Mucosa of descending colon (tissue), 3 donors: ENCODE data around the gene RPS6KA5. TPM values are rescaled to one million over a fixed set of nuclear protein-coding genes. Genes with fewer than 3 reads are reported as not detected.
"Not testable (repeated sequence)": the region's sequence is repeated elsewhere in the genome, so short reads cannot be mapped to it uniquely, and the experiment has no call there.

Source experiments
- ATAC-seq: fragments of 200-7000 bp; cut with Tn5 transposase; one replicate; pipeline ENCODE4 v1.9.1; 2020; ENCODE audit warnings: mild to moderate bottlenecking, moderate library complexity
- DNase-seq, 3 donors: peaks; one replicate each; pipeline ENCODE4 v3.0.0-alpha.2; 2020
- H3K36me3 ChIP-seq: fragments of 200-600 bp; one replicate; pipeline ENCODE4 v1.8.0; 2021; ENCODE audit warnings: low read depth, mild to moderate bottlenecking
- H3K4me1 ChIP-seq: fragments of 200-600 bp; one replicate; pipeline ENCODE4 v1.8.0; 2021; ENCODE audit warnings: low read depth, mild to moderate bottlenecking
- H3K4me3 ChIP-seq: fragments of 200-600 bp; one replicate; pipeline ENCODE4 v1.8.0; 2021; ENCODE audit warnings: mild to moderate bottlenecking
- H3K9me3 ChIP-seq: fragments of 200-600 bp; one replicate; pipeline ENCODE4 v1.8.0; 2021; ENCODE audit warnings: mild to moderate bottlenecking
- CTCF ChIP-seq: fragments of 200-600 bp; IDR thresholded peaks from one replicate; pipeline ENCODE4 v1.8.0; 2022; ENCODE audit warnings: antibody characterized with exemption, mild to moderate bottlenecking
- intact Hi-C, 2 donors: fragments of 100-400 bp; cut with DNase I in 1 of 2; cut with micrococcal nuclease in 1 of 2; formaldehyde crosslinking; loops; one replicate each; pipeline versions ENCODE4 v1.11.0 to v1.11.1; 2022; cut with DNase I, micrococcal nuclease
- total RNA-seq, 3 donors: library from RNA; stranded (reverse); fragmentation: NEBNext Ultra II Directional in 2 of 3; extraction: Animal tissue kit (Norgen Biotek cat#: 25700) in 2 of 3; gene quantifications; one replicate each; pipeline versions ENCODE4 v1.2.1 to v1.2.4, GENCODE V29; 2021 to 2023
- donor health status: DM: no; HTN: no; CAD: no; lungs with moderate emphysema.
- donor health status: DM: no; HTN: no; CAD: no.
- donor health status: DM: no; HTN: yes; CAD: no.

RPS6KA5 gene
- total RNA-seq, 3 donors from 2014 or later = 25.0 to 41.5 (median 27.2) TPM

- DNase-seq = no peak
- intact Hi-C loops = no loop called here
- Histone ChIP-seq H3K4me1 (peaks cover 13% of the 10 kb centered on the region), H3K9me3 (no peaks in the 10 kb centered on the region), H3K4me3 (no peak overlapping the region), H3K36me3 (no peaks in the 10 kb centered on the region)
- no peak for ATAC-seq
- no peak for TF ChIP-seq CTCF
Observed at GRCh38 chr14:90830931-90831701, 229.3 kb downstream of the RPS6KA5 start.

- Histone ChIP-seq H3K4me3 (no peak overlapping the region), H3K36me3 (no peaks in the 10 kb centered on the region), H3K4me1 (peaks cover 13% of the 10 kb centered on the region), H3K9me3 (no peaks in the 10 kb centered on the region)
- intact Hi-C loops = no loop called here
- DNase-seq (no peak), ATAC-seq (no peak)
- no peak for TF ChIP-seq CTCF
Observed at GRCh38 chr14:90829677-90830076, 230.8 kb downstream of the RPS6KA5 start.

GRCh38 chr14:90828642-90829487 lies 231.6 kb downstream of the RPS6KA5 start:
- DNase-seq = peak in 2 of 3 donors; percentile 21 to 40
- Histone ChIP-seq H3K9me3 (peaks cover 6% of the 10 kb centered on the region), H3K36me3 (no peaks in the 10 kb centered on the region), H3K4me3 (no peak overlapping the region), H3K4me1 (peaks cover 13% of the 10 kb centered on the region)
- peak; percentile 55 for ATAC-seq
- TF ChIP-seq CTCF = no peak
- intact Hi-C loops = no loop called here

GRCh38 chr14:90827919-90828610 lies 232.4 kb downstream of the RPS6KA5 start:
- H3K4me3 ChIP-seq = no peak overlapping the region
- peak; percentile 99 for ATAC-seq
- H3K9me3 ChIP-seq = peaks cover 14% of the 10 kb centered on the region
- intact Hi-C loops = no loop called here
- H3K4me1 ChIP-seq = peaks cover 13% of the 10 kb centered on the region
- no peaks in the 10 kb centered on the region for H3K36me3 ChIP-seq
- TF ChIP-seq CTCF = no peak
- peak; percentile 94 to 96 (median 94) for DNase-seq

- H3K4me1 ChIP-seq, DNase-seq, H3K36me3 ChIP-seq, H3K4me3 ChIP-seq, ATAC-seq, intact Hi-C loops: not testable (repeated sequence)
- peaks cover 18% of the 10 kb centered on the region for H3K9me3 ChIP-seq
Observed at GRCh38 chr14:90823542-90823941, 236.9 kb downstream of the RPS6KA5 start.
